Measurements from ENCODE around the gene ITGBL1.

The ITGBL1 gene

DNA sequence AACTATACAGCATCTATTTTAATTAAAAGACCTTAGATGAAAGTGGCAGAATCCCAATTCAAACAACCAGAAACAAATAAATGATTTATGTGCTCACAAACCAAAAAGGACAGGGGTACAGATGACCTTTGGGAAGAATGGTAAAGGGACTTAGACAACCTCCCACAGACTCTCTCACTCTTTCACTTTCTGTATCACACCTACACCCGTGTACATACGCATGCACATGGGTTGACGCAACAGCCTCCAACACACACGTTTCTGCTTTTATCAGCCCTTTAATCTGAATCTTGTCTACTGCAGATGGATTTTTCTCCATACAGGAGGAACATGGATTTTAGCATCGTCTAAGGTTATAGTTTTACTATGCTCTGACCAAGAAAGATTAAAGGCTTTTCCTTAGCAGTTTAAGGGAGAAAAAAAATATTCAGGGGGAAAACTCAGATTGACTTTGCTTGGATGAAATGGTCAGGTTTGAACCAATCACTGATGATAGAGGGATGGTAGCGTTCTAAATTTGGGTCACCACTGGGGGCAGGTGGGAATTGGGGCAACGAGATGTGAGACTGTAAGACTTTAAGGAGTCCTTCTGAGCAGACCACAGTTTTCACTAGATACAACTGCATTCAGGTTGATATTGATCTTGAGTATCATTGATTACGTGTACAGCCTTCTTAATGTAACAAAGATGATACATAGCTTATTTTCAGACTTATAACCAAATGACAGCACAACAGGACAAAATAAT lies 166.1 kb downstream of the ITGBL1 start:
- in situ Hi-C loops (cut with HindIII; ENCODE audit: low sequenced_read_pairs), result no loop called here

DNA sequence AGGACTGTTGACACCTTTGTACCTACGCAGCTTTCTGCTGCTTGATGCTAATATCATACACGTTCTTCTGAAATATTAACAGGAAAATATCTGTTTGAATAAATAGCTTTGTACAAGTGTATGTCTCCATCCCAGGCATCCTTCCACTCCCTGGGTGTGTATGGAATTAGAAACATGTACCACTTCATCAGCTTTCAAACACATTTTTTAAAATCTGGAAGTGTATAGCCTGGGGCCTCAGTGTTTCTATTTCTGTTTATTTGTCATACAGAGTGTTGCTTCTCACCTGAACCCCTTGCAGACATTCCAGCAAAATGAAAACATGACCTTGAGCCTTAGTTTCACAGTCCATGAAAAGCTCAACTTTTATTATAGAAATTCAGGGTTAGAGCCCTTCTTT lies 168.6 kb downstream of the ITGBL1 start:
- in situ Hi-C loops (cut with HindIII; ENCODE audit: low sequenced_read_pairs), result no loop called here

DNA sequence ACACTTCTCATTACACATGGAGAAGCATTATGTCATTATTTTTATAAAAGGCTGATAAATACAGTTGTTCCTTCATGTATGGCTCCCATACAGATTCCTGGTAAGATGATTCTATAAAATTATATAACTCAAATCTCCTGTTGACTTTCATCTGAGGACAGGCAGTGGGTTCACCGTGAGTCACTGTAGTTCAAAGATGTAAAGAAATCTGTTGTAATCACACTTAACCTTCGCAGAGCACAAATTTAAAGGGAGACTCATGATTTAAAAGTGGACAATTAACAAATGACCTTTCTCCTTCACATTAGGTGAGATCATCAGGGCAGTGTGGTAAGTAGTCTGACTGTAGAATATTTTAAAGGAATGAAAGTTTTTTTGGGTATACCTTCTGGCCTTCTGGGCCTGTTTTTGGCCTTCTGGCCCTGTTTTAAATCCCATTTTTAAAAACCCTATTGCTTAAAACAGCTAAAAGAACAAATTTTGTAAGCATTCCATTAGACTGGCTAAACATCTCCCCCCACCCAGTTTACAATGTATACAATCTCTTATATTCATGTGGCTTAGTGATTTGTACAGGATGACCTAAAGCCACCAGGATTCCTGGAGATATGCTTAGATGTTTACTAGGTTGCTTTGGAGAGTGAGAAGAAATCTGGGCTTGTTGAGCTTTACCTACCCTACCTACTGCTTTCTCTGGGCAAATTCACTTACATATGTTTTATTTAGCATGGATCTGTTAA lies 171.2 kb downstream of the ITGBL1 start:
- in situ Hi-C loops (cut with HindIII; ENCODE audit: low sequenced_read_pairs), result no loop called here

DNA sequence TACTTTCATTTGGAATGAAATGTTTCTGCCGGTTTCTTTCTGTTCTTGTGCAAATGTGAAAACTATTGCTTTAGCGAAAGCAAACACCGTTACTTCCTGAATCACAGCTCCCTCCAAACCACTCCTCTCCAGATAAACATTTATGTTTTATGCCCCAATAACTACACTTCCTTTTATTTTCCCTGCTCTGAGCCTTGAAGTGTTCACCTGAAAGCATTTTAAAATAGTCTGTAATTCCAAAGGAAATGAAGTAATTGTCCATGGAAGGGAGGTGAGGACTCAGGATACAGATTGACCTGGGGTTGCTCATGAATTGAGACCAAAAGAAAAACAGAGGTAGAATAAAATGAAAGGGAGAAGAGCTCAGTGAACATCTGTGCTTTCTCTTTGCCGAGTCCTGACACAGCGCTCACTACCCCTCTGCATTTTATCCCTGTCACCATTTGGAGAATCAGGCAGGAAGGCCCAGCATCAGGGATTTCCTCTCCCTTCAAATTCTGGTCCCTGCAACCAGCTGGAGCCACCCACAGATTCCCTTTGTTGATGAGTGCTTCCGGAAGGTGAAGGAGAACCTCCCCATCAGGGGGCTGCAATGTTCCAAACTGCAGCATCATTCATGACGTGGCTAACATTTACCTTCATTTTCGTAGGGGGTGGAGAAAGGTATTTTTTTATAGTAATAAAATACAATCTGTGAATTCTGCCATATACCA lies 171.9 kb downstream of the ITGBL1 start:
- in situ Hi-C loops (cut with HindIII; ENCODE audit: low sequenced_read_pairs), result no loop called here

DNA sequence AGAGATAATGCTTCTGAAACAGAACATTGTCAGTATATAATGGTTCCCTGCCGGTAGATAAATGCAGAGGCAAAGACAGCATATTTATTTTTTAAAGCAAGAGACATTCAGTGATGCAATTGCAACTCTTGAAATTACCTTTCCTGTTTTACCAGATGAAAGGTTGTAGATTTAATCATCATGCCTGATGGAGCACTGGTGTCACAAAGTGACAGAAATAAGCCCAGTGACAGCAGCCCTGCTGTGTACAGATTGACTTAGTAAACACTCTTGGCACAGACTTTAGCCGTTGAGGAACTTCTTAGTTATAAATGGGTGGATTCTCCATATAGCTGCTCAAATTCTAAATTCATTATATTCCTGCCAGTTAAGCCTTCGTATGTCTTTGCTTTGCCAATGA lies 172.5 kb downstream of the ITGBL1 start:
- in situ Hi-C loops (cut with HindIII; ENCODE audit: low sequenced_read_pairs), result no loop called here

DNA sequence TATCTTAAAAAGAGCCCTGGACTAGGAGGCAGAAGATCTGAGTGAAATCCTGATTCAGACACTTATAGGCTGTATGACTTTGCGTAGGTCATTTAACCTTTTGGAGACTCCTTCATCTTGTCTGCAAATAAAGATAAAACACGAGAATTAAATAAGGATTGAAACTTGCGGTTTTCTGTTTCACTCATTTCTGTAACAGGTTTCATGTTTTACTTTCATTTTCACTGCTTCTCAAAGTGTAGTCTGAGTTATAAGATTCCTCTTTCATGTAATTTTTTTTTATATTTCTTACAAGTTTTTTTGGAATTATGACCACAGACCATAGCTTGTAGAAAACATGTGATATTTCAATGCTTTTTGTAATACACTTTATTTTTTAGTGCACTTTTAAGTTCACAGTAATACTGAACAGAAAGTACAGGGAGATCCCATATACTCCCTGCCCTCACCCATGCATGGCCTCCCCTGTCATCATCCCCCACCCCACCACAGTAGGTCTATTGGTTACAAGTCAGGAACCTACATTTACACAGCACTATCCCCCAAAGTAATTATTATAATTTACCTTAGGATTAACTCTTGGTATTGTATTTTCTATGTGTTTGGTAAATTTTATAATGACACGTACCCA lies 174.6 kb downstream of the ITGBL1 start:
- in situ Hi-C loops (cut with HindIII; ENCODE audit: low sequenced_read_pairs), result no loop called here

DNA sequence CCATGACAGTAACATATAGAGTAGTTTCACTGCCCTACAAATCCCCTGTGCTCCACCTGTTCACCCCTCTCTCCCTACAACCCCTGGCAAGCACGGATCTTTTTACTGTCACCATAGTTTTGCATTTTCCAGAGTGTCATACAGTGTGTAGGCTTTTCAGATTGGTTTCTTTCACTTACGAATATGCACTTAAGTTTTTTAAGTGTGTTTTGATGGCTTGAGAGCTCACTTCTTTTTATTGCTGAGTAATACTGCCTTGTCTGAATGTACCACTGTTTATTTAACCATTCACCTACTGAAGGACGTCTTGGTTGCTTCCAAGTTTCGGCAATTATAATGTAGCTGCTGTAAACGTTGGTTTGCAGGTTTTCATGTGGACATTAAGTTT lies 175.1 kb downstream of the ITGBL1 start:
- in situ Hi-C loops (cut with HindIII; ENCODE audit: low sequenced_read_pairs), result no loop called here

DNA sequence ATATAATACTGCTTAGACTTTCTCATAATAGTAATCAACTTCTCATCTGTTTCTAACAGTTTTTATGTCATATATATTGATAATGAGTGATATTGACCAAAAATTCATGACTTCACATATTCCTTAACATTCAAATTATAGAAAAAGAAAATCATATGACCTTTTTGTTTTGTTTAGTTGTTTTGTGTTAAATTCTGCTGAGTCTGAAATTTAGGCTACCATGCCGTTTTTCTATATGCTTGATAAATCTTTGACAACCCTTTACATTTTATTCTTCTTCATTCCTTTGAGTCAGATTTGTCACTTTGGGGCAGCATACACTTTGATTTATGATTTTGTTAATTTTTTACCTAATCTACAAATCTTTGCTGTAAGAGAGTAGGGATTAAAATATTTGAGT lies 176.4 kb downstream of the ITGBL1 start:
- in situ Hi-C loops (cut with HindIII; ENCODE audit: low sequenced_read_pairs), result no loop called here

DNA sequence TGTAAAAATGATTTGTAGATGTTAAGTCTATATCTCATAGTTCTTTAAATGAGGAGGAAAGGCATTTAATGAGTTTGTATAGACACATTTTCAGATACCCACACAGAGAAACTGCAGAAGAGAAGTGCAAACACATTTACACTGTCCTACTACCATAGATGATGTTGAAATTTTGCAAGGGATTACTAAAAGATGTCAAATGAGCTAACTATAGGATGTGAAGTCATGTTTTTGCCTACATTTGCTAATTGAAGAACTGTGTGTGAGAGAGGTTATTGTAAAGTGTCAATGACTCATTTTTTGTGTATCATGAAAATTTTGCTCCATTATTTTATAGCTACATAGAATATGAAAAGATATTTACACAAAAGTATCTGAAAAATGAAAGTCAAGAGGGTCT lies 178.9 kb downstream of the ITGBL1 start:
- in situ Hi-C loops (cut with HindIII; ENCODE audit: low sequenced_read_pairs), result no loop called here

DNA sequence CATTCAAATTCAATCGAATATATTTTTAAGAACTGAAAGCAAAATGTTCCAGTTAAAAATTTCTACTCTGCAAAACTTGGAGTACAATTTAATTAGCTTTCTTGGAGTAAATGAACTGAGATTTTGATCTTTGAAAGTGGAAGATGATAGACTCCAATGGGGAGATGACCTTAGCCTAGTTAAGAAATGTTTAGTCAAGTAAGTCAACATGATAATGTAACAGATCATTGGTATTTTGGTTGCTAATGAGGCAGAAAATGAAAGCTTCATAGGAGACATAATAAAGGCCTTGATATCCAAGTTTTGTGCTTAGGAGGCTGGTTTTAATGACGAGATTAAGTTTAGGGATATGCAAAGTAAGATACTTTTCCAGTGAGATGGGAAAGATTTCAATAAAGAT lies 181.7 kb downstream of the ITGBL1 start:
- in situ Hi-C loops (cut with HindIII; ENCODE audit: low sequenced_read_pairs), result no loop called here

DNA sequence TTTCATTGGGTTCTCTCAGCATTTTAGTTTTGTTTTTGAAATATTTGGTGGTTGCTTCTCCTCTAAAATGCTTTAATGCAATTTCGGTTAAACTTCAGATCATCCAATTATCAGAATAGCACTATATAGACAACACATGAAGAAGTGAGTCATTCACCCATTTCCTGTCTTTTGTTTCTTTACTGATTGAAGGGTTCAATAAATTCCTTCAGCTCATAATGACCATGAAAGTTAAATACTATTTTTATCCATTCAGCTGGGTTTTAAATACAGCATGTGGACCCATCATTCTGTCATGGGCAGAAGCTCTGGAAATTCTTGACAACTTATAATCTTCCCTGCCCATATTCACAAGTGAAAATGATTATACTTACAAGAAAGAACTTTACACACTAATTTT lies 187.2 kb downstream of the ITGBL1 start:
- in situ Hi-C loops (cut with HindIII; ENCODE audit: low sequenced_read_pairs), result no loop called here

DNA sequence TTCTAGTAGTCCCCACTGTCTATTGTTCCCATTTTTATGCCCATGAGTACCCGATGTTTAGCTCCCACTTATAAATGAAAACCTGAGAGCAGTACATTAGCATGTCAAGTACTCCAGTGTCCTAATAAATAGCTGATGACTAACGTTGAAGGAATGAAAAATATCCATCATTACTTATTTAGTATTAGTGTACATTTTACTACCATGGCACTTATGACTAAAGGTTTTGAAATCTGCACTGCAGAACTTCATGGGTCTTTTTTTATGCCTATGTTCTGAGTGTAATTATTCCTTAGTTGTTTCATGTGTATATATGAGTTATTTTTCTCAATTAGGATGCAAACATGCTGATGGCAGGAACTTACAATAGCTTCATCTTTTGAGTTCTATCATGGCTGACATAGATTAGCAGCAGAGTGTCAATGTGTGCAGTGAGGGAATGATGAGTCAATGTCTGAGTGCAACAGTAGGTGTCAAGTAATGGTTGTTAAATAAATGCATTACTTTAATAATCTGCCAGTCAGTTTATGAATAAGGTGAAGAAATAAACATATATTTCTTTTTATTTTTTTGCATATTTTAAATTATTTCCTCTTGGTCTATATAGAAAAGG lies 188.4 kb downstream of the ITGBL1 start:
- in situ Hi-C loops (cut with HindIII; ENCODE audit: low sequenced_read_pairs), result no loop called here

DNA sequence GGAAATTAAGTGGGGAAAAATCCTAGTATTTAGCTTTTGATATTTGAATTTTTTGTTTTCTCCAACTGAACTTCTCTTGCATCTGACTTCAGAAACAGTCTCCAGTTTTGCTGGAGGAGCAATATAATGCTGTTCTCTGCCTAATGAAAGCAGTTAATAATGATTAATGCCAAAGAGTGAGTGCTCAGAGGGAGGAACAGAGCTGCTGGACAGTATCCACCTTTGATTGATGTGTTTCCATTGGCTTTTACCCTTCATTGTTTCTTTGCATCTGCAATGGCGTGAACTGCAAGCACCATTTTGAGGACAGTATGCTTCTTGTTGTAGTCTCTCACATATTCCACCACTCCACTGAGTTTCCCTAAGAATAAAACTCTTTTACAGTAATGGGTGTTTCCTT lies 193.4 kb downstream of the ITGBL1 start:
- in situ Hi-C loops (cut with HindIII; ENCODE audit: low sequenced_read_pairs), result no loop called here

DNA sequence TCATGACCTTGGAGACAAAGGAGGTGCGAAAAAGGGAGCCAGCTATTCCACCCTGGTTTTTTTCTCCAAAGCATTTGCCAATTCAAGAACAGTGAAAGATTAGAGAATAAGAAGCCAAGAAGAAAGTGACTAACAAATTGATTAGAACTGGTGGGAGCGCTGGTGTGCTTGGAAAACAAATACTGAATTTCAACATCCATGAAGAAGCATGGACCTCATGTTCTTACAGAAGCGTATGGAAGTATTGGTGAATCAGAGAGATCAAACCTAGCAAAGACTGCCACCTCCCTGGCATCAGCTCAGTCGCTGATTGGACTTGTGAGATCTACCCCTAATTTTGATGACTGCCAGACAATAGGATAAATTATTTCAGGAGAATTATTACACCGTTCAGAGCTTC lies 195.3 kb downstream of the ITGBL1 start:
- in situ Hi-C loops (cut with HindIII; ENCODE audit: low sequenced_read_pairs), result no loop called here

DNA sequence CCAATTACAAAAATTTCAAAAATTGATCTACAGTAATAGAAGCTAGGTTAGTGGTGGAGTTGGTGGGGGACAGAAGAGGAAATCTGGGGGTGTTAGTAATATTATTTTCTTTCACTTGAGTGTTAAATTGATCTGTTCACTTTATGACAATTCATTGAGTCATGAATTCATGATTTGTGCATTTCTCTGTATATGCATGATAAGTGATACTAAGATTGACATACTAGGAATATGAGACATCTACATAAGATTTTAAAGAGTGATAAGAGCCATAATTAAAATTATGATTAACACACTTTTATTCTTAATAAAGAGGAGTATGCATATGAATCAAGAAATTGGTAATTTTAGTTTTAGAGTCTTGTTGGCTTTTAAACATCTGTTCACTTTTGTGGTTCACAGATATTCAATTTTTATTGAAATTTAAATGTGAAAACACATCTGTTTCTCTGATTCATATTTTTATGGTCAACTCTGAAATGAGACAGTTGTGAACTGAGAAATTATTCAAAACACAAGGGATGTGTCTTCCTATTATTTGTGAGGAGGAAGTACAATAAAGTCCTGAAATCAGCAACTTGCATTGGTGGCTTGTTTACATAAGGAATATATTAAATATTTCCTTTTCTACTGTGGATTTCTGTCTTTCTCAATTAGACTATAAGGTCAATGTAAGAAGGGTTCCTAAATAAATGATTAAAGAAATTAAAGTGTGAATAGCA lies 196.5 kb downstream of the ITGBL1 start:
- in situ Hi-C loops (cut with HindIII; ENCODE audit: low sequenced_read_pairs), result no loop called here

DNA sequence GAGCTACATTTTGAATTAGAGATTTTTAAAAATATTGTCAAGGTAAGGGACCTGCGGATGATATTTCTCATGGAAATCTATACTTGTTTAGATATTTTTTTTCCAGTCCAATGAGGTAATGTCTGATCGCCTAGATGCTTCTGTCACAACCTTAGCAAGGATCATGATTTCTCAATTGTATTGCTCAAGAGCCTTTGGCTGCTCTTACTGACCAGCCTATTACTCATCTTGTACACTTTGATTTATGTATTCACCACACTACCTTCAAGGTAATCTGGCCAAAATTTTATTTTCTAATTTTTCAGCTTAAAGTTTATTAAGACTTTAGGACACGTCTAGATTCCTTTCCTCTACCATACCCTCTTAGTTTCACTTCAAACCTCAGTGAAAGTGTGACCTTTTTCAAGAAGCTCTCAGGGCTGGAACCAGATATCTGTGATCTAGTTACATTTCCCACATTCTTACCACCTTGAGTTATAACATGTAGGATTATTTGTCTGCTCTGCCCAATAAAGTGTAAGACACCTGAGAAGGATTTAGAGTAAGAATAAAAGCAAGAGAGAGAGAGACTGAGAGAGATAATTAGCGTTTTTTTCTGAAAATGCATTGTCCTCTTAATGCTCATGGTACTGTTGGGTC lies 197.1 kb downstream of the ITGBL1 start:
- in situ Hi-C loops (cut with HindIII; ENCODE audit: low sequenced_read_pairs), result no loop called here

DNA sequence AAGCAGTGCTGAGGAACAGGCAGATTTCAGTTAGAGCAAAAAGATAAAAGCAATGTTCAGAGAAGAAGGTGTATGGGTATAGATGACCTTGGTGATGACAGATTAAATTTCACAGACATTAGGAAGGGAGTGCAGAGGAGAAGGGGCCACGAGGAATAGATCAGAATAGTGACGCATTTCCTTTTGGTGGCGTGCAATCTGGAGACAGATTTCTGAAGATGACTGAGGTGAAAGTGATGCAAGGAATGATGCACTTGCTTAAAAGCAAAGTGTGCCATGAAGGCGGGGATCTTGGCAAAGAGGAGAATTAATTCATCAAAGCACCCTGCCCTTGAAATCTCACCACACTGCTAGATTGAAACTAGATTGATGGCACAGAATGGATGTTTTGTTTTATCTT lies 202.4 kb downstream of the ITGBL1 start:
- in situ Hi-C loops (cut with HindIII; ENCODE audit: low sequenced_read_pairs), result no loop called here

DNA sequence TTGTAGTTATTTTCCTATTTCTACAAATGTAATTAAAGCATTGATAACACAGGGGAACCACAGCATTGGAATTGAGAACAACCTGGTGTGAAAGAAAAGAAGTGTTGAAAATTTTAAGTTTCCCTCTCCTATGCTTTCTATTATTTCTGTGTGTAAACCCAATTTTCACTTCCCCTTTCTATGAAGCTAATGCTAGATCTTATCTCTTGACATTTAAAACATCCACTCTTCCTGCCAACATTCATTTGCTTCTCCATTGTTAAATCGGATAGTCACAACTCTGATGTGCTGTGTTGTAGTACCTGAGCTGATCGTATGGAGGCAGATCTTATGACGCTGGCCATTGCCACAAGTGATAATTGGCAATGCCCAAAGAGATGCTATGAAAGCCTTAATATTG lies 203.0 kb downstream of the ITGBL1 start:
- in situ Hi-C loops (cut with HindIII; ENCODE audit: low sequenced_read_pairs), result no loop called here

DNA sequence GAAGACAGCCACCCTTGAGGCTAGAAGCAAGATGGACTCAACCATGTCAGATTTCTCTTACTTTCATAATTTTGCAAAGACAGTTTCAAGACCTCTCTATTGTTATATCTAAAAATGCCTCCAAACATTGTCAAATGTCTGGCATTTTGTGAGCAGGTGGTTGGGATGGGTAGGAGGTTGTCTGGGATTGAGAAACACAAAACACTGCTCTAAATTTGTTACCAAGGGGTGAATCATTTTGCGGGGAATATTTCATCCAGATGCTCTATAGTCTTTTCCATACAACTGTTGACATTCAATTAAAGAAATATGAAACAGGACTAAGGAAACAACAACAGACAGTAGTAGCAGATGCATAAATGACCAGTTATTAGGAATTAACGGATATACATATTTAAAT lies 208.2 kb downstream of the ITGBL1 start:
- in situ Hi-C loops (cut with HindIII; ENCODE audit: low sequenced_read_pairs), result no loop called here

DNA sequence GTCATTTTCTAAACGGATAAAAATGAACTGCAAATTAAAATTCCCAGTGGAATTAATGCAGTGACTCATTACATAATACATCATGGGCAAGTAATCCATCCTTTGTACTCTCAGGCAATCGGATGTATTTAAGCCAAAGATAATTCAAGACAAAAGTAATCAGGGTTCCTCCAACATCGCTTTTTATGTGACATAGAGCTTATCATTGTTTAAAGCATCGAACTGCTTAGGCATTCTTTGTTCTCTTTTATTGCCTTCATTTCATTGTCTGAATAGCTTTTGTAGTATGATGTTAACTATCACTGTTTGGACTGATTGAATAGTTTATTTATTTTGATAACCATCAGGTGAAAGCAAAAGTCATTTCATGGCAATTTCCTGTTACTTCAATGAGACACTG lies 209.4 kb downstream of the ITGBL1 start:
- in situ Hi-C loops (cut with HindIII; ENCODE audit: low sequenced_read_pairs), result no loop called here
